A549 (cell line): Measurements from ENCODE around the gene MAP2K1. TPM values are rescaled to one million over a fixed set of nuclear protein-coding genes. Genes with fewer than 3 reads are reported as not detected.

Experiments
- ATAC-seq, 2 experiments: fragments of 200-7000 bp in 1 of 2; fragments of >200 bp in 1 of 2; cut with Nextera tagmentation in 1 of 2; cut with Tn5 transposase in 1 of 2; 3 replicates each; pipeline versions ENCODE4 v1.8.0 to v1.9.1; 2018 to 2020; ENCODE audit warnings: mild to moderate bottlenecking in 1 of 2, moderate library complexity in 1 of 2
- CTCF ChIA-PET: fragments of 300-600 bp; sonication (Branson Sonifier 250); formaldehyde crosslinking; extraction: SDS; loops from one replicate; lab custom pipeline; 2021; ENCODE audit warnings: antibody characterized with exemption, inconsistent platforms; lab: Yijun Ruan, JAX
- POLR2A ChIA-PET: fragments of 350-600 bp; formaldehyde crosslinking; extraction: SDS; loops from one replicate; lab custom pipeline; 2021; ENCODE audit warnings: antibody characterized with exemption, inconsistent platforms; lab: Yijun Ruan, JAX
- DNase-seq, 2 experiments: peaks; one replicate each; pipeline versions ENCODE4 v3.0.0 to v3.0.0-alpha.2; 2011 to 2016; ENCODE audit warnings: low read depth in 1 of 2, low spot score in 1 of 2
- FAIRE-seq: peaks from 2 replicates; lab custom pipeline; 2011; peaks lifted over from hg19 to GRCh38; lab: Jason Lieb, UNC
- H3K27ac ChIP-seq, 2 experiments: fragments of >200 bp; sonication (Bioruptor Twin); formaldehyde crosslinking; 3 replicates each; pipeline ENCODE4 v1.5.1; 2016 to 2017
- H3K4me1 ChIP-seq: fragments of >200 bp; sonication (Bioruptor Twin); formaldehyde crosslinking; 3 replicates; pipeline ENCODE4 v1.6.1; 2016
- H3K4me2 ChIP-seq: fragments of >200 bp; sonication (Bioruptor Twin); formaldehyde crosslinking; 3 replicates; pipeline ENCODE4 v1.6.1; 2016
- H3K4me3 ChIP-seq: fragments of >200 bp; sonication (Bioruptor Twin); formaldehyde crosslinking; 3 replicates; pipeline ENCODE4 v1.5.1; 2016
- H3K9me3 ChIP-seq: fragments of >200 bp; sonication (Bioruptor Twin); formaldehyde crosslinking; 3 replicates; pipeline ENCODE4 v1.6.1; 2016
- CBX2 ChIP-seq: fragments of 200-600 bp; sonication (generic); IDR thresholded peaks from 2 replicates; pipeline ENCODE4 v1.6.1; 2016; ENCODE audit warnings: low read depth, mild to moderate bottlenecking, borderline replicate concordance
- CEBPB ChIP-seq, 2 experiments: fragments of >200 bp in 1 of 2; sonication (Bioruptor Twin) in 1 of 2; formaldehyde crosslinking in 1 of 2; IDR thresholded peaks; 2 replicates each; pipeline ENCODE4 v1.6.1; 2012 to 2016
- CHD2 ChIP-seq: fragments of 150-350 bp; IDR thresholded peaks from 2 replicates; pipeline ENCODE4 v1.6.1; 2014; ENCODE audit warnings: low read length; ENCODE audit not compliant: partially characterized antibody
- CHD4 ChIP-seq: fragments of 200-600 bp; sonication (generic); IDR thresholded peaks from 2 replicates; pipeline ENCODE4 v1.6.1; 2016; ENCODE audit warnings: antibody characterized with exemption, mild to moderate bottlenecking, borderline replicate concordance
- EHMT2 ChIP-seq: fragments of 200-600 bp; sonication (generic); IDR thresholded peaks from 2 replicates; pipeline ENCODE4 v1.6.1; 2016; ENCODE audit warnings: antibody characterized with exemption, low read depth, mild to moderate bottlenecking, moderate library complexity
- ESRRA ChIP-seq: fragments of 150-350 bp; IDR thresholded peaks from 2 replicates; pipeline ENCODE4 v1.6.1; 2014; ENCODE audit warnings: mild to moderate bottlenecking, low read length, borderline replicate concordance
- FOSB ChIP-seq: fragments of 250-450 bp; sonication (Bioruptor Pico); IDR thresholded peaks from 2 replicates; pipeline ENCODE4 v1.5.0; 2020; ENCODE audit warnings: mild to moderate bottlenecking, moderate library complexity
- FOSL2 ChIP-seq, 2 experiments: fragments of 450-650 bp in 1 of 2; fragments of >200 bp in 1 of 2; sonication (Bioruptor Twin) in 1 of 2; formaldehyde crosslinking; IDR thresholded peaks; 2 replicates each; pipeline versions ENCODE4 v1.5.0 to v1.6.1; 2016 to 2020; ENCODE audit warnings: mild to moderate bottlenecking in 1 of 2, moderate library complexity in 1 of 2
- HDAC2 ChIP-seq: fragments of 200-600 bp; sonication (generic); IDR thresholded peaks from 2 replicates; pipeline ENCODE4 v1.6.1; 2016
- HOXA7 ChIP-seq: fragments of 250-450 bp; sonication (Bioruptor Pico); IDR thresholded peaks from 2 replicates; pipeline ENCODE4 v1.5.0; 2020; ENCODE audit warnings: mild to moderate bottlenecking, moderate library complexity
- HOXB13 ChIP-seq: fragments of 250-450 bp; sonication (Bioruptor Pico); IDR thresholded peaks from 2 replicates; pipeline ENCODE4 v1.5.0; 2020; ENCODE audit warnings: low read depth, mild to moderate bottlenecking, moderate library complexity
- HOXB5 ChIP-seq: fragments of 250-450 bp; sonication (Bioruptor Pico); IDR thresholded peaks from 2 replicates; pipeline ENCODE4 v1.5.0; 2020; ENCODE audit warnings: mild to moderate bottlenecking, moderate library complexity
- KDM1A ChIP-seq: fragments of 200-600 bp; sonication (generic); IDR thresholded peaks from 2 replicates; pipeline ENCODE4 v1.6.1; 2016; ENCODE audit warnings: low read depth, mild to moderate bottlenecking
- KDM5A ChIP-seq: fragments of 200-600 bp; sonication (generic); IDR thresholded peaks from 2 replicates; pipeline ENCODE4 v1.6.1; 2016; ENCODE audit warnings: antibody characterized with exemption, mild to moderate bottlenecking
- MAFK ChIP-seq: fragments of 450-650 bp; IDR thresholded peaks from 2 replicates; pipeline ENCODE4 v1.6.1; 2014; ENCODE audit not compliant: partially characterized antibody
- MYC ChIP-seq: IDR thresholded peaks from 2 replicates; pipeline ENCODE4 v1.6.1; 2012; ENCODE audit warnings: mild to moderate bottlenecking, inconsistent platforms, low read length, improper control_type of control experiment, borderline replicate concordance
- NFE2L2 ChIP-seq: fragments of 150-350 bp; conservative IDR thresholded peaks from 2 replicates; pipeline ENCODE4 v1.6.1; 2014; ENCODE audit warnings: low read length
- POLR2AphosphoS2 ChIP-seq: conservative IDR thresholded peaks from 2 replicates; pipeline ENCODE4 v1.6.1; 2012; ENCODE audit warnings: low read length, improper control_type of control experiment, inconsistent platforms
- RAD21 ChIP-seq, 2 experiments: fragments of >200 bp in 1 of 2; sonication (Bioruptor Twin) in 1 of 2; formaldehyde crosslinking in 1 of 2; IDR thresholded peaks in 1 of 2; conservative IDR thresholded peaks in 1 of 2; 2 replicates in 1 of 2; 3 replicates in 1 of 2; pipeline ENCODE4 v1.6.1; 2012 to 2018; ENCODE audit warnings: inconsistent platforms in 1 of 2
- RNF2 ChIP-seq: fragments of 200-600 bp; sonication (generic); IDR thresholded peaks from 2 replicates; pipeline ENCODE4 v1.6.1; 2016; ENCODE audit warnings: low read depth, mild to moderate bottlenecking, antibody characterized with exemption, moderate library complexity, borderline replicate concordance
- SMC3 ChIP-seq: fragments of >200 bp; sonication (Bioruptor Twin); formaldehyde crosslinking; IDR thresholded peaks from 3 replicates; pipeline ENCODE4 v1.6.1; 2018; ENCODE audit warnings: inconsistent platforms
- TP53 ChIP-seq: fragments of 250-450 bp; sonication (Bioruptor Pico); IDR thresholded peaks from 2 replicates; pipeline ENCODE4 v1.5.0; 2021; ENCODE audit warnings: mild to moderate bottlenecking, moderate library complexity
- WGBS: methylation state at CpG from one replicate; pipeline ENCODE4 v1.1.6; 2017; ENCODE audit errors: missing lambda C conversion rate; 5-methylcytosine and 5-hydroxymethylcytosine counted together
- polyA plus RNA-seq, 4 experiments: library from polyadenylated mRNA; depleted of rRNA in 3 of 4; stranded (reverse); fragments of >200 nt; fragmentation: RNase III in 1 of 4; extraction: RNeasy Plus Mini Kit Qiagen cat#74134 plus additional on column Dnase treatment in 1 of 4; gene quantifications; 2 replicates in 3 of 4; 3 replicates in 1 of 4; pipeline ENCODE4 v1.2.3, GENCODE V29; 2011 to 2017
- TF ChIP-seq, protein P1 (sequence below): fragments of >200 bp; sonication (Bioruptor Twin); formaldehyde crosslinking; IDR thresholded peaks from 3 replicates; pipeline ENCODE4 v1.6.1; 2016
- TF ChIP-seq, protein P2 (sequence below): fragments of >200 bp; sonication (Bioruptor Twin); formaldehyde crosslinking; IDR thresholded peaks from 2 replicates; pipeline ENCODE4 v1.6.1; 2016
- TF ChIP-seq, protein P3 (sequence below): fragments of 250-450 bp; sonication (Bioruptor Pico); IDR thresholded peaks from 2 replicates; pipeline ENCODE4 v1.5.0; 2021; ENCODE audit warnings: mild to moderate bottlenecking, moderate library complexity, borderline replicate concordance

MAP2K1 gene
- polyA plus RNA-seq, 2 of the 4 experiments (the other 2 are of a cell fraction), result 30.3 to 41.9 TPM

DNA sequence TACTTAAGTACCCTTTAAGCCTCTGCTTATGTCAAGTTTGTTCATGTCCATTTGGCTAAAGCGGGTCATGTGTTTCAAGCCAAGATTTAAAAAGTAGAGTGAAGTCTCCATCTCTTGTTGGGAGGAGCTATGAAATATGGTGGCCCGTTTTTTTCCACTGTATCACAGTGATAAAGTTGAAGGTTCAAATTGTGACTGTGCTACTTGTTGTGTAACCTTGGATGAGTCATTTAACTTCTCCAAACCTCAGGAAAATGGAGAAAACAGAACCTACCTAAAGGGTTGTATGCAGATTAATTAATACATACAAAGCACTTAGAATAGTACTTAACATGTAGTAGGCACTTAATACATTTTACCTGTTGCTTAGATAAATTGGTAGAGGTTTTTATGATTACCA lies 67.4 kb downstream of the MAP2K1 start:
- H3K4me3 ChIP-seq, result no peak overlapping the region
- ChIA-PET POLR2A (no interaction called here), CTCF (interaction anchor here (1.0 to 1.4 kb wide), 2 partner anchors 12 to 44 kb away, joined by 3 to 4 read pairs; partner anchors contain the start of gene SNAPC5)

DNA sequence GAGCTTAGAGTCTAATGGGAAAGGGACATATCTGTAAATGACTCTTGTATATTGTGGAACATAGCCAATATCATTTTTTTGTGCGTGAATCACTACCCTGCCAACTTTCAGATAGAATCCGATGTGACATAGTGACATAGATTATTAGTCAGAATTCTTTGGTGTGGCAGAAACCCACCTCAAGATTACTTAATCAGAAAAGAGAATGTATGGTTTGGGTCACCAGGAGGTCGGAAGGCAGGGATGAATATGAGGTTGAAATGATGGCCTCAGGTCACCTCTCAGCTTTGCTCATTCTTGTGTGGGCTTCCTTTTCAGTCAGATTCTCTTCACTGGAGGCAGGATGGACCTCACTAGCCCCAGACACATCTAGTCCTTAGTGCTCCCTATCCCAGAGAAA lies 69.5 kb downstream of the MAP2K1 start:
- no peak overlapping the region for H3K4me2 ChIP-seq
- no peak for TF ChIP-seq RAD21 (conservative IDR thresholded peaks at IDR 0.05 in 1 of 2, IDR thresholded peaks at IDR 0.05 in 1 of 2)
- FAIRE-seq, result no peak
- H3K9me3 ChIP-seq, result no peaks in the 10 kb centered on the region
- H3K4me1 ChIP-seq, result peaks cover 32% of the 10 kb centered on the region; the same call in 2 of the 3 replicates
- CTCF ChIA-PET, result interaction anchor here (1.7 to 1.8 kb wide), 2 partner anchors 41 to 69 kb away, joined by 5 to 8 read pairs; partner anchors contain the start of genes MAP2K1 and SNAPC5
- 0 out of 6 replicates have a peak overlapping the region, but pooled peaks of 1 of the 2 experiments have one; percentile 25 for H3K27ac ChIP-seq
- DNase-seq, result no peak
- H3K4me3 ChIP-seq, result no peak overlapping the region
- WGBS, result 60% methylated on average over 3 of the region's 3 CpGs
- no peak for ATAC-seq
- POLR2A ChIA-PET, result no interaction called here

More for the DNA sequence above, 67.4 kb downstream of the MAP2K1 start:
- H3K27ac ChIP-seq, result no peak overlapping the region
- no peak for ATAC-seq
- no peaks in the 10 kb centered on the region for H3K9me3 ChIP-seq
- H3K4me2 ChIP-seq, result no peak overlapping the region
- 77% methylated on average over 2 of the region's 2 CpGs for WGBS
- H3K4me1 ChIP-seq, result peaks cover 17% of the 10 kb centered on the region; the same call in 2 of the 3 replicates
- DNase-seq, result no peak
- TF ChIP-seq CEBPB (IDR thresholded peaks at IDR 0.05) (peak in 1 of 2 experiments; percentile 48; a peak in 1 of 4 replicates), NFE2L2 (no peak), KDM1A (no peak), FOSL2 (IDR thresholded peaks at IDR 0.05) (no peak), FOSL2 (CRISPR knock-in tag; IDR thresholded peaks at IDR 0.05) (peak; percentile 71), MAFK (no peak), CHD2 (no peak), CHD4 (no peak)
- TF ChIP-seq, protein P1, sequence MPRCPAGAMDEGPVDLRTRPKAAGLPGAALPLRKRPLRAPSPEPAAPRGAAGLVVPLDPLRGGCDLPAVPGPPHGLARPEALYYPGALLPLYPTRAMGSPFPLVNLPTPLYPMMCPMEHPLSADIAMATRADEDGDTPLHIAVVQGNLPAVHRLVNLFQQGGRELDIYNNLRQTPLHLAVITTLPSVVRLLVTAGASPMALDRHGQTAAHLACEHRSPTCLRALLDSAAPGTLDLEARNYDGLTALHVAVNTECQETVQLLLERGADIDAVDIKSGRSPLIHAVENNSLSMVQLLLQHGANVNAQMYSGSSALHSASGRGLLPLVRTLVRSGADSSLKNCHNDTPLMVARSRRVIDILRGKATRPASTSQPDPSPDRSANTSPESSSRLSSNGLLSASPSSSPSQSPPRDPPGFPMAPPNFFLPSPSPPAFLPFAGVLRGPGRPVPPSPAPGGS, result no peak
- FAIRE-seq, result no peak

DNA sequence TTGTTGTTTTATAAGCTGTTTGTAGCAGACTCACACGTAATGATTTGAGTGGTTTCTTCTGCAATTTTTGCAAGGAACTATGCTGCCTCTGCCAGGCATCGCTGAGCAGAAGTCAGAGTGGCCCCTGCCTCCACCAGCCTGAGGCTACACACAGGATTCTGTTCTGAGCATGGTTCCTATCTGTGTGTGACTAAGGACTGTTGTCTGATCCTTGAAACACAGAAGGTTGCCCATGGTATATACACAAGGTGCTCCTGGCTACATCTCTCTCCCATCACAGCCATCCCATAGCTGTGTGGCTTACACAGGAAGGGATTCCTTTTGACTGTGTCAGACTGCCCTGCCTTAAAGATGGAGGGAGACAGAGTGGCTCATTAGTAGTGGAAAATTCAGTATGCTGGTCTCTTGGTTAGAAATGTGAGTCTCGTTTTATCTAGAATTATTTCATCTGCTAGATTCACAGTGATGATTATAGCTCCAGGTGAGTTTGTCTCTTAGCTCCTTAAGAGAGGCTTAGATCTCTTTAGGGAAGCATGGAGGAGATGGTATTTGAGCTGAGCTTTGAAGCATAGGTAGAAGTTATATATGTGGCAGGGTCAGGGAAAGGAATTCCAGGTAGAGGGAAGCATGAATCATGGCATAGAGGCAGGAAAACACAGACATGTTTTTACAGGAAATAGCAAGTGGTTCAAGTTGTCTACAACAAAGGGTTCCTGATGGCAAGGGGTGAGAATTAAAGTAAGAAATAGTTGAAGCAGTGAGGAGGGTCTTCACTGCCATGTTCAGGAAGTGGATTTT lies 73.3 kb downstream of the MAP2K1 start:
- CTCF ChIA-PET, result interaction anchor here (0.9 to 4.1 kb wide), 5 partner anchors 38 to 82 kb away, joined by 3 to 20 read pairs (median 3); partner anchors contain the start of genes MAP2K1 and SNAPC5
- no peak overlapping the region for H3K4me3 ChIP-seq
- TF ChIP-seq, protein P2, sequence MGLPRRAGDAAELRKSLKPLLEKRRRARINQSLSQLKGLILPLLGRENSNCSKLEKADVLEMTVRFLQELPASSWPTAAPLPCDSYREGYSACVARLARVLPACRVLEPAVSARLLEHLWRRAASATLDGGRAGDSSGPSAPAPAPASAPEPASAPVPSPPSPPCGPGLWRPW, result no peak
- TF ChIP-seq RNF2 (no peak), HDAC2 (no peak), HOXB13 (CRISPR knock-in tag) (no peak), HOXB5 (CRISPR knock-in tag) (no peak), FOSB (CRISPR knock-in tag) (no peak), ESRRA (no peak), EHMT2 (no peak), CBX2 (no peak), HOXA7 (CRISPR knock-in tag) (no peak), SMC3 (no peak), KDM5A (no peak), CHD2 (no peak), MYC (no peak), MAFK (no peak), TP53 (no peak), POLR2AphosphoS2 (no peak)
- TF ChIP-seq, protein P3, sequence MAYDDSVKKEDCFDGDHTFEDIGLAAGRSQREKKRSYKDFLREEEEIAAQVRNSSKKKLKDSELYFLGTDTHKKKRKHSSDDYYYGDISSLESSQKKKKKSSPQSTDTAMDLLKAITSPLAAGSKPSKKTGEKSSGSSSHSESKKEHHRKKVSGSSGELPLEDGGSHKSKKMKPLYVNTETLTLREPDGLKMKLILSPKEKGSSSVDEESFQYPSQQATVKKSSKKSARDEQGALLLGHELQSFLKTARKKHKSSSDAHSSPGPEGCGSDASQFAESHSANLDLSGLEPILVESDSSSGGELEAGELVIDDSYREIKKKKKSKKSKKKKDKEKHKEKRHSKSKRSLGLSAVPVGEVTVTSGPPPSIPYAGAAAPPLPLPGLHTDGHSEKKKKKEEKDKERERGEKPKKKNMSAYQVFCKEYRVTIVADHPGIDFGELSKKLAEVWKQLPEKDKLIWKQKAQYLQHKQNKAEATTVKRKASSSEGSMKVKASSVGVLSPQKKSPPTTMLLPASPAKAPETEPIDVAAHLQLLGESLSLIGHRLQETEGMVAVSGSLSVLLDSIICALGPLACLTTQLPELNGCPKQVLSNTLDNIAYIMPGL, result no peak
- TF ChIP-seq, protein P1, result no peak
- POLR2A ChIA-PET, result interaction anchor here (0.6 kb wide), 1 partner anchor 205 kb away, joined by 4 read pairs; no protein-coding TSS in a partner anchor
- H3K27ac ChIP-seq, result no peak overlapping the region
- no peak for FAIRE-seq
- ATAC-seq, result peak; percentile 51 to 65; a peak in 3 of 6 replicates
- no peak overlapping the region for H3K4me2 ChIP-seq
- peaks cover 34% of the 10 kb centered on the region for H3K4me1 ChIP-seq
- 87% methylated on average over 3 of the region's 3 CpGs for WGBS
- no peaks in the 10 kb centered on the region for H3K9me3 ChIP-seq
- DNase-seq, result no peak
